HG02678 (cell line): ENCODE results near the gene TPCN2.
"Not testable (repeated sequence)": the region's sequence is repeated elsewhere in the genome, so short reads cannot be mapped to it uniquely, and the experiment has no call there.

Experiments
- ATAC-seq: cut with Tn5 transposase; IDR thresholded peaks from one replicate; pipeline ENCODE4 v1.9.1; 2021; ENCODE audit warnings: mild to moderate bottlenecking, moderate library complexity; ENCODE audit not compliant: unreplicated experiment

TPCN2 gene

DNA sequence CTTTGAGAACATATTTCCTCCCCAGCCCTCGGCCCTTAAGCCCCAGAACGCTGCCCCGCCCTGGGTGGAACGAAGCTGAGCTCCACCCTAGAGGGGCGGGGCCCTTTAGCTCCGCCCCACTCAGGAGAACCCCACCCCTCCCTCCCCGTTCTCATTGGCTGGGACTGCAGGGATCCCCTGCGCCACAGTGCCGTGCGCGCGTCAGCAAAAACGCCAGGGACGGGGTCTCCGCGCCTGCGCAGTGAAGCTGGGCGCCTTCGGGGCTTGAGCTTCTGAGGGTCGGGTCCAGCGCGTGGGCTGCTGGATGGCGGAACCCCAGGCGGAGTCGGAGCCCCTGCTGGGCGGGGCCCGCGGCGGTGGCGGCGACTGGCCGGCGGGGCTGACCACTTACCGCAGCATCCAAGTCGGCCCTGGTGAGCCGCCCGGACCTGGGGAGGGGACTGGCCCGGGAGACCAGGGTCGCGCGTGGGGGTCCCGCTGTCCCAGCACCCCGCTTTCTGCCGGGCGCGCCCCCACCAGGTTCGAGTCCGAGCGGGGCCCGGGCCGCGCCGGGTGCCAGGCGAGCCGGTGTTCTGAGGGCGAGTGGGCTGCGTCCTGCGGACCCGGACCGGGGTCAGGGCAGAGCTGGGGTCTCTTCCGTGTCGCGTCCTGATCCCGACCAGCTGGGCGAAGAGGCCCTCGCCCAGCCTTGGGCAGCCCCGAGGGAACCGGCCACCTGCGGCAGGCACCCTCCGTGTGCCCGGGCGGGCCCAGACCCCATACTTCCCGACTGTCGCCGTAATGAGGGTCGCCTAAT, at the start of gene TPCN2:
Gene TPCN2, plus strand, starts transcription at position 239 of the 796 bp plus-strand sequence. Its CDS starts 66 bp downstream, at position 305.
- ATAC-seq, result peak; percentile 93

DNA sequence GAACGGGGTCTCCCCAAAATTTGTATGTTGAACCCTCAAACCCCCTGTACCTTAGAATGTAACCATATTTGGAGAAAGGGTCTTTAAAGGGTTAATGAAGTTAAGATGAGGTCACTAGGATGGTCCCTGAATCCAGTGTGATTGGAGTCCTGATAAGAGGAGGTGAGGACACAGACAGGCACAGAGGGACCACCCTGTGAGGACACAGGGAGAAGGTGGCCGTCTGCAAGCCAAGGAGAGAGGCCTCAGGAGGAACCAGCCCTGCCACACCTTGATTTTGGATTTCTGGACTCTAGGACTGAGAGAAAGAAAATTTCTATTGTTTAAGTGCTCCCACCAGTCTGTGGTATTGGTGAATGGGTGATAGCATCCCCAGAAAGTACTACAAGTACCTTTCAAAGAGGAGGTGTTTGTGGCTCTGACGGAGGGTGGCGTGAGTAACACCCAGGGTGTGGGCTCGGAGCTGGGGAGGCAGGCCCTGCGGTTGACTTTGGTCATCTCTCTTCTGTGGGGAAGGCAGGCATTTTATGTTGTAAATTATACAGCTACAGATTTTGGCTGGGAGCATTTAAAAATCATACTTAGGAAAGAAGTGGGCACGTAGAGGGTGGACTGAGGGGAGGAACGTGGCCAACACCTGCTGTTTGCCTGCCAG, 49.5 kb upstream of the TPCN2 start:
- no peak for ATAC-seq

DNA sequence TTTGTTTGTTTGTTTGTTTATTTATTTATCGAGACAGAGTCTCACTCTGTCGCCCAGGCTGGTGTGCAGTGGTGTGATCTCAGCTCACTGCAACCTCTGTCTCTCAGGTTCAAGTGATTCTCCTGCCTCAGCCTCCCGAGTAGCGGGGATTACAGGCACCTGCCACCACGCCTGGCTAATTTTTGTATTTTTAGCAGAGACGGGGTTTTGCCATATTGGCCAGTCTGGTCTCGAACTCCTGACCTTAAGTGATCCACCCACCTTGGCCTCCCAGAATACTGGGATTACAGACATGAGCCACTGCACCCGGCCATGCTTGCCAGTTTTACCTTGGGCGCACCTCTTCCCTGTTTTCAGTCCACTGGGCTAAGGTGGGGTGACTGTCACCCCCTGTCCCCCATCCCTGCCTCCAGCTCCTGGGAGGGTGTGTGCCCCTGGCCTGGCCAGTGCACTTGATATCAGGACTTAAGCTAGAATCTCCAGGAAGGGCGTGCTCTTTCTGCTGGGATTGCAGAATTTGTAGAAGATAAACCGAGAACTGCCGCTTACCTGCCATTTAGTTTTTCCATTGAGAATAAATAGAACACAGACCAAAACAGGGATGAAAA, 48.9 kb upstream of the TPCN2 start:
- ATAC-seq, result not testable (repeated sequence)

DNA sequence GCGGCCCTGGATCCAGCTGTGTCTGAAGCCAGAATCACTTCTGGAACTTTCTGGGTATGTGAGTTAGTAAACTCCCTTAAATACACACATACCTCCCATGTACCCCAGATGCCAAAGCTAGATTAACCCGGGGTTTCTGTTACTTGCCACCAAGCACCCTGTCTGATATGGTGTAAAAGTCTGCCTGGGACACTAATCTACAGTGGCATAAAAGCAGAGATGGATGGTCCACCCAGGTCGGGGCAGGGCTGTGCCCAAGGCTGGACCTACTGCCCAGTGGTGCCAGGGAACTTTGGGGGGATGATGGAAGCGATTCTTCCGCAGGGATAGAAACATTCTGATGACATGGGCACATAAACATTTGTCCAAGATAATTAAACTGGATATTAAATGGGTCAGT, 48.3 kb upstream of the TPCN2 start:
- no peak for ATAC-seq

DNA sequence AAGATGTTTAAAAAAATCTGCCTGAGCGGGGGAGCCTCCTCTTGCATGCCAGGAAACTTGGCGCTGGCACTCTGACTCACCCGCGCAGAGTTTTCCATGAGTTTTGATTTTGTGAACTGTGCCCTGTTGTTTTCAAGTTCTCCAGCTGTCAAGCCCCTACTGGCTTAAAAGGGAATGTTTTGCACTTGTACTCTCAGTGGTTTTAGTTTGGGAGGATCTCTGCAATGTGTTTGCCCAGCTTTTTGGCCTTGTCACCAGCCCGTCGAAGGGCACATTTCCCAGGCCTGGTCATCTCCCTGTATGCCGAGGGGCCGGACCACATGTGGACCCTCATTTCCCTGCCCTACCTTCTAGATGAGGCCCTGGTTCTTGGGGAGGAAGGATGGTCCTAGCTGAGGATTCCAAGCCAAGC, 47.9 kb upstream of the TPCN2 start:
- no peak for ATAC-seq

DNA sequence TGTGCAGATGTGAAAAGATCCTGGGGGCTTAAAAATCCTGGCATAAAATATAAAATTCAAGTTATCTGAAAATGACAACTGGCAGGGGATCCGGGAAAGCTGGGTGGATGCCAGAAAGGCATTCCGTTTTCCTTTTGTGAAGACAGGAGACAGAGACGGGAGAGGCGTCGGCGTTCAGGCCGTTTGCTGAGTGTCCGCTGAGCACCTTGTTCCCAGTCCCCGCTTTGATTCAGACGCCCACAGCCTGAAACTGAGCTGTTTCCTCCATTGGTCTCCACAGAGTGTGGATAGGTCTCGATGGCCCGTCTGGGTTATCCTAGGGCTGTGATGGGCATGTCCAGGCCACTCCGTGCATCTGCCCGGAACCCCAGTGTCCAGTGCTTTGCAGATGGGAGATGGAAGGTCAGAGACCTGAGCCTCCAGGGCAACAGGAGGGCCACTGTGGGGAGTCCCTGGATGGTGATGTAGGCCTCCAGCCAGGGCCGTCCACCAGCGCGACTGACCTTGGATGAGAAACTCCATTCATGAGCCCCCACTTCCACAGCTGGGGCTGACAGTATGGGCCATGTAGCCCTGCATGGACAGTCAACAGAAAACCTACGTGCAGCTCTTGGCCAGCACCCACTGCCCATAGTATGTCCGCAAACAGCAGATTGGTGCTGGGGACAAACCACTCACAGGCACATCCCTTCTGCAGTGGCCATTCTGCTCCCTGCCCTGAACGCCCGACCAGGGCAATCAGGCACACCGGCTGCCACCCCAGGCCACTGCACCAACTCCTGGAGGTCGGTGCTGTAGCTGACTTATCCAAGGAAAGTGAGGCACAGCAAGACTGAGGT, 47.3 kb upstream of the TPCN2 start:
- ATAC-seq, result no peak

DNA sequence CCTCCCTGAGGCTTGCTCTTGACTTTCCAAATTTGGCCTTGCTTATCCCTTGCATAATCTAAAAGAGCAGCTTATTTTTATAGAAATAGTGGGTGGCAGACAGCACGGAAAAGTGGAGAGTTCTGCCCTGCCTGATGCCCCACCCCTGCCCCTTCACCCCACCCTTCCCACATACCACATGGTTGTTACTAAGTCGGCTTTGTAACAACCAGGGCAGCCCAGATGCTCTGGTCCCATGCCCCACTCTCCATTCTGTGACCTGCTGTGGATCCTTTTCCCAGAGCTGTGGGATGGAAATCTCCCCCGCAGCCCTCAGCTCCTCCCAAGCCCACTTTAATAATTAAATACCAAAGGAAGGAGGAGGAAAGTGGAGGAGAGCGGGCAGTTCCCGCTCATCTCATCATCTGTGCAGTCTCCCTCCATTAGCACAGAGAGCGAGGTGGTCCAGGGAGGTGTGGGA, 46.6 kb upstream of the TPCN2 start:
- ATAC-seq, result no peak

DNA sequence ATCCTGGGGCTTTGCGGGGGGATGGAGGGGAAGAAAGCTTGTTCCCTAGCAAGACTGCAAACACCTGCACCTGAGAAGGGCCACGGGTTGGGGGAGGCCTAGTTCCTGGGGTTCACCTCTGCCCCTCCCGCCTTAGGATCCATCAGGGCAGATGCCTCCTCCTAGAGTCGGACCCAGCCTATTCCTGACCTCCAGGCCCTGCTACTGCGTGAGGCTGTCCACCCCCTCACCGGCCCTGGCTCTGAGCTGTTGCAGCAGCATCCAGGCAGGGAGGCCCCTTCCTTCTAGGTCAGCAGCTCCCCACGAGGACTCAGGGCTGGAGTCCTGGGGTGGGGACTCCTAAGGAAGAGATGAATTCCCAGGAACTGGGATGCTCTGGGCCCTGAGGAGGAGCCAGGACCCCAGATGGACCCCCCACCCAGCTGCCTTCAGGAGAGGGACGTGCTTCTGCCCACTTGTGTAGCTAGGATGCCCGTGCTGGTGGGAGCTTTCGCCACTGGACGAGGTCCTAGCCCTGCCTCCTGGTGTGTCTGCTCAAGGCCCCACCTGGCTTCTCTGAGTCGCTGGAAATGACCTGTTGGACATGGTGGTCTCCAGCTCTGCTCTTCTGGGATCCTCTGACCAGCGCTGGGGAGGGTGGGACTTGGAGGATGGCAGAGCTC, 46.0 kb upstream of the TPCN2 start:
- no peak for ATAC-seq

DNA sequence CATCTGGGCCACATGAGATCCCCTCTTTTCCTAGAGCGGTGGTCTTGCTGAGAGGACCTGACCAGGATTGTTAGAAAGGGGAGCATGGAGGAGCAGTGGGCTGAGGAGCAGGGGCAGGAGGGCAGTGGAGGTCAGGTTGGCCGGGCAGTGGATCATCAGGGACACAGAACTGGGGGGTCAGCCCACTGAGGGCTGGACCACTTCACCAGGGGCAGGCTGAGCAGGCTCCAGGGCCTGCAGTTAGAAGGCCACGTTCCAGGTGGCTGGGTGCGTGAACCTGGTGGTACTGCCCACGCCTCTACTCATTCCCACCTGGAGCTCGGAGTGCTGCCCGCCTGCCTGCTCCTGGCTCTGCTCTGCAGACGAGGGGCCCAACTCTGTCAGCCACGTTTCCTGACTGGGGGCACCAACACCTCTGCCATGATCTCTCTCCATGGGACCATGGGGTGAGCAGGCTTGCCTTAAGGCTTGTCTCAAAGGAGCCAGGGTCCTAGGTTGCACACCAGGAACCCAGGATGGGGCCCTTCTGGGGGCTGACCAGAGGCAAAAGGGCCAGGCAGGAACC, 45.3 kb upstream of the TPCN2 start:
- no peak for ATAC-seq

DNA sequence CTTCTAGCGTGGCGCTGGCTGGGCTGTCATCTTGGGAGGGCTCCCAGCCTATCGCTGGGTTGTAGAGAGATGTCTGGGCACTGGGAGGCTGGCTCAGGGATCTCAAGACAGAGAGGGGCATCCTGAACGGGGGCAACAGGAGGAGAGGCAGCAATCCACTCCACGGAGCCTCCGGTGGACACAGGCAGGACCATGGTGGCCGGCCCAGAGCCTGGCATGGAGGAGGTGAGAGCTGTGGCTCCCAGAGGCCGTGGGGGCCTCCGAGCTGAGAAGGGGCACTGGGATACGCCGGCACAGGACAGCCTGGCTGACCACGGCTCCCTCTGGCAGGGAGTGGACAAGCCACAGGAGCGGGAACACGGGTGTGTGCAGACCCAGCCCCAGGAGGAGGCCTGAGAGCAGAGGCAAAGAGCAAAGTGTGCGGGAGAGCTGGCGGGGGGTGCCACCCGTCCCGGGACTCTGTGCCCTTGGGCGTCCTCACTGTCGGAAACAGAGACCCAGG, 44.8 kb upstream of the TPCN2 start:
- no peak for ATAC-seq

DNA sequence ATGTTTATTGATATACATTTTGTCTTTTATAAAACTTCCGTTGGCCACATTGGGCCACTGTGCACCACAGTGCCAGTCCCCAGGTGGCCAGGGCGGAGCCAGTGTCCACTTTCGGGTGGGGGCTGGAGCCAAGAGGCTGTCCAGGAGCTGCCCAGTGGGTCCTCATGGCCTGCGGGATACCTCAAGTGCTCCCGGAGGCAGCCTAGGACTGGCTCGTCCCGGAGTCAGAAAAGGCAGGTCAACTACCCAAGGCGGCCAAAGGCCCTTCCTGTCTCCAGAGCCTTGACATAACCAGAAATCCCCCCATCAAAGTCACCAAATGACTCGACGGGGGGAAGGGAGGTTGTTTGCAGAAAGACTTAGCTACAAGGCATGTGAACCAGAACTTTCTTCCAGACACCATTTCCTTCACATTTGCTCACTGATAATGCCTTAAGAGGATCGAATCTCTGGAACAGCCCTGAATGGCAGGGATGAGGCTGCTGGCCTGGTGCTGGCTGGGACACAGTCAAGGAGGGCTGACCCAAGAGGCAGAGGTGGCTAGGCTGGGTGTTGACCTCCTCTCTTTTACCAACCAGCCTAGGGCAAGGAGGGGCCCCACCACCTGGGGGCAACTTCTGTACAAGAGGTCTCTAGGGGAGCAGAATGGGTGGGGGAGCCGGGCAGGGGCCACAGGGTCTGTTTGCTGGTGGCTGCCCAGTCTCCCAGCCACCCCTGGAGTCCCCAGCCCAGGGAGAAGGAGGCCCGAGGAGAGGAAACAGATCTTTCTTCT, 44.1 kb upstream of the TPCN2 start:
- no peak for ATAC-seq

DNA sequence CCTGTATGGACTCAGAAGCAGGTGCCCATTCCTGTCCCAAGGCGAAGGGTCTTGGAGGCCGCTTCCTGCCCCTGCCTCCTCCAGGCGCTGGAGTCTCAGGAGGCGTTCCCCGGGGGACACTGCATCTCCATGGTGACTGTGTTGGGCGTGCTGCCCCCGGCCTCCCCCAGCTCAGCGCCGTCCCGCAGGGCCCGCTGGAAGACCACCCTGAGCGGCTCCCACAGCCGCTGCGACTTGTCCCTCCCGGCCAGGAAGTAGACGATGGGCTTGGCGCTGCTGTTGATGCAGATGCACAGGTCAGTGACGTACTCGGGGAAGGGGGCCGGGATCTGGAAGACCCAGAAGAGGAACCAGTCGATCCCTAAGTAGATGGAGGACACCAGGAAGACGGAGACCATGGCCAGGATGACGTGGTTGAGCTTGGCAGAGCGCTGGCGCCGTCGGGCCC, 43.5 kb upstream of the TPCN2 start:
- ATAC-seq, result no peak

DNA sequence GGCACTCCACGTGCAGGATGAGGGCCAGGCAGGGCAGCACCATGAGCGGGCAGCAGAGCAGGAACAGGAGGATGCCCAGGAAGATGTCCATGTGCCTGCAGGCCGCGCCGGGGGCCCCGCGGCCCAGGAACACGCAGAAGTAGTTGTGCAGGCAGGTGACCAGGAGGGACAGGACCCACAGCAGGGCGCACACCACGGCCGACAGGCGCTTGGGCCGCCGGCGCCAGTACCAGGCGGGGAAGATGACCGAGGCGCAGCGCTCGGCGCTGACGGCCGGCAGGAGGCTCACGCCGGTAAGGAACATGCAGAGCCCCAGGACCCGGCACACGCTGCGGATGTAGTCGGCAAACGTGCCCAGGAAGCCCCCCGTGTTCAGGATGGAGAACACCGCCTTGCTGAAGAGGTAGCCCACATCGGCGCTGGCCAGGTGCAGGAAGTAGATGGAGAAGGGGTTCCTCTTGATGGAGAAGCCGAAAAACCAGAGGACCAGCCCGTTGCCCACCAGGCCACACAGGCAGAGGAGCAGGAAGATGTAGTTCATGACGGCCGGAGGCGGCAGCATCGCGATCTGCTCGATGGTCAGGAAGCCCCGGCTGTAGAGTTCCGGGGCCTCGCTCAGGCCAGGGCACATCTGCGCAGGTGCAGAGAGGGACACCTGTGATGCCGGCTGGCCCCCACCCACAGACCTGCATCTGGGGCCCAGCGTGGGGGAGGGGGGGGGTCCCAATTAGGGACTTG, 42.9 kb upstream of the TPCN2 start:
- ATAC-seq, result no peak

DNA sequence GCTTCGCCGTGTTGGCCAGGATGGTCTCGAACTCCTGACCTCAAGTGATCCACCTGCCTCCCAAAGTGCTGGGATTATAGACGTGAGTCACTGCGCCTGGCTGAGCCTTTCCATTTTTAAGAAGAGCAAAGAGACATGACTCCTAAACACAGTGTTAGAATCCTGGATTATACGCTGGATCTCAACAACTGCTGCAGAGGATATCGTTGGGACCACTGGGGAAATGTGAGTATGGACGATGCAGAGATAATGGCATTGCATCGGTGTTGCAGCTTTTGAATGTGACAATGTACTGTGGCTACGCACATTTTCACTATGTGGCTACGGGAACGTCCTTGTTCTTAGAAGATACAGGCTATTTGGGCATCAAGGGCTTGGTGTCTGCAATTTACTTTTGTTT, 41.9 kb upstream of the TPCN2 start:
- no peak for ATAC-seq

DNA sequence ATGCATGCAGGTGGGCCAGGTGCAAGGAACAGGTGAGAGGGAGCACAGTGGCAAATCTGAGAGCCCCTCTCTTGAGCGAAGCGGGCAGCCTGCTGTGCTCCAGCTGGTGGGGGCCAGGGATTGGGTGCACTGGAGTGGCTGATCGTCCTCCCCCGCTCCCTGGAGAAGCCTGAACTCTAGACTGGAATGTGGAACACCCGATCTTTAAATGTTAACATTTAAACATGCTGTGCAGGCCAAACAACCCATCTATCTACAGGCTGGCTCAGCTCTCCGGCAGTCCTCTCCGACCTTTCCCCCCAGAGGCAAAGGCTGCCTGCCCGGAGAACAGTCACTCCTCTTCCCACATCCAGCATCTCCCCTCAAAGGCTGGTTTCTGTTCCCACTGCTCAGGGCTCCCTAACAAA, 40.8 kb upstream of the TPCN2 start:
- no peak for ATAC-seq

DNA sequence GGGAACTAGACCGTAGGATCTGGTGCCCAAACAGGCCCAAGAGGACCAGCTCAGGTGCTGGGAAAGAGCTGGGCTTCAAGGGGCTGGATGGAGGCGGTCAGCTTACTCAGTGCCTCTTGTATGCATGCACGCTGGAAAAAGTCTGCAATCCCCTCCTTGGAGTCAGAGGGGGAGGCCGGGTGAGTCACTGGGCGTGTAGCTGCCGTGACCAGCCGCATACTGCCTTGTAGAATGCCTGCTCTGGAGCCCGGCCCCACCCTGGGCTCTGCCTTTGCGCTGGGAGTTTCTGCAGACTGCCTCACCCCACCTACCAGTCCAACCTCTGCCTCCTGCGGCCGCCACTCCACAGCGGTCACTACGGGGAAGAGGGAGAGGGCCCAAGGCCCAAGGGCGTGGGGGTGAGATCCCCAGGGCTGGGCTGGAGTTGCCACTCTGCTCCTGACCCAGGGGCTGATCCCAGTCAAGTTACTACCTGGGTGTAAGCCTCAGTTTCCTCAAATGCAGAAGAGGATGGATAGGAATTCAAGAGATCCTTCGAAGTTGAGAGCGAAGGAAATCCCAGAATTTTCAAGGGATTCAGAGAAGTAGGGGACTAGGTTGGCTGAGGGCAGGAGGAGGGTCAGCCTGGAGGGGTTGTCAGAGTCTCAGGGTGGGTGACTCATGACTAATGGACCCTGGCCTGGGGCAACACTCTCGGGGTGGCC, 39.8 kb upstream of the TPCN2 start:
- no peak for ATAC-seq

DNA sequence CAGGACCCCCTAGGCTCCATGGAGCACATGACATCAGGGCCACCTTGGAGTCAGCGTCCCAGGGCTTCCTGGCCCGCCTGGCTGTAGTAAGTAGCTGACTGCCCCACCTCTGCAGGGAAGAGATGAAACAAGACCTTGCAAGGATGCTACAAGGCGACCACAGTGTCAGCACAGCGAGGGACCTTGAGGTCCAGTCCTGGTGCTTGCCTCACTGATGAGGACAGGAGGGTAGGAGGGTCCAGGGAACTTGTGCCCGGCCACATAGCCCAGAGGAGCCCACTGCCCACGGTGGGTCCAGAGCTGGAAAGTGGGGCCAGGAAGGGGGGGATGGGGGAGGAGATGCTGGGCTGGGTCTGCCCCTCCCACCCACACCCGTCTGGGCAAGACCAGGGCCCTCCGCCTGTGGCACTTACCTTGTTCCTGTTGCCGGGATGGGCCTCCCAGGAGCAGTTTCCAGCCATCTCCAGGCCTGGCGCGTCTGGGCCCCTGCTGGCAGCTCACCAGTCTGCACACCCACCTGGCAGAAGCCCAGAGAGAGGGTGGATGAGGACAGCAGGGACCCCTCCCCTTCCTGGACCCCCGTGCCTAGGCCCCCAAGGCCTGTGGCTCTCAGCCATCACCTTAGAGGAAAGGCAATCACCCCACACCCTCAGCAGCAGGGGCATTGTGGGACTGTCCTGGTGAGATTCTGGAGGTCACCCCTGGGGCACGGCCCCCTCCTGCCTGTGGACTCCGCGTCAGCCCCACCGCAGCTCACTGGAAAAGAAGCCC, 39.1 kb upstream of the TPCN2 start:
- ATAC-seq, result no peak
